T-helper 17 cell (primary cell): ENCODE results near the gene RALGAPB. TPM values are rescaled to one million over a fixed set of nuclear protein-coding genes. Genes with fewer than 3 reads are reported as not detected.

Source experiments
- ATAC-seq: fragments of 150-1000 bp; cut with Tn5 transposase; 2 replicates; pipeline ENCODE4 v1.10.0; 2021; ENCODE audit warnings: mild to moderate bottlenecking, moderate library complexity
- DNase-seq, 3 donors: peaks; one replicate each; pipeline versions ENCODE4 v3.0.0 to v3.0.0-alpha.2; 2020 to 2021
- H3K9me3 ChIP-seq: one replicate; pipeline ENCODE4 v1.7.0; 2013; ENCODE audit warnings: low read length, mild to moderate bottlenecking; ENCODE audit not compliant: control insufficient read depth, poor library complexity, severe bottlenecking
- H3K27ac Mint-ChIP-seq: one replicate; pipeline ENCODE4 v1.8.0; 2022; ENCODE audit warnings: mild to moderate bottlenecking, moderate library complexity, mixed read lengths
- H3K27me3 Mint-ChIP-seq: one replicate; pipeline ENCODE4 v1.8.0; 2022; ENCODE audit warnings: mixed read lengths
- H3K36me3 Mint-ChIP-seq: one replicate; pipeline ENCODE4 v1.8.0; 2022; ENCODE audit warnings: low read depth, mixed read lengths
- H3K4me1 Mint-ChIP-seq: one replicate; pipeline ENCODE4 v1.8.0; 2022; ENCODE audit warnings: mild to moderate bottlenecking, mixed read lengths
- H3K4me3 Mint-ChIP-seq: one replicate; pipeline ENCODE4 v1.8.0; 2022; ENCODE audit warnings: mild to moderate bottlenecking, moderate library complexity, mixed read lengths
- total RNA-seq, 4 donors: library from RNA in 2 of 4; stranded (reverse) in 2 of 4; gene quantifications; one replicate each; pipeline ENCODE4 v1.2.3 and lab custom pipeline; 2022 to 2026

Gene RALGAPB
- total RNA-seq, 2 donors from 2014 or later = 42.1 to 45.2 TPM

GRCh38 chr20:38515631-38516030, 43.0 kb downstream of the RALGAPB start:
- Mint-ChIP-seq H3K27me3 (no peaks in the 10 kb centered on the region), H3K36me3 (peaks cover 10% of the 10 kb centered on the region), H3K4me3 (no peak overlapping the region), H3K4me1 (peaks cover 9% of the 10 kb centered on the region), H3K27ac (no peak overlapping the region)
- no peak for DNase-seq
- ATAC-seq = no peak
- H3K9me3 ChIP-seq = no peaks in the 10 kb centered on the region

GRCh38 chr20:38519426-38519825, 46.8 kb downstream of the RALGAPB start:
- peaks cover 14% of the 10 kb centered on the region for H3K4me1 Mint-ChIP-seq
- no peaks in the 10 kb centered on the region for H3K9me3 ChIP-seq
- H3K27me3 Mint-ChIP-seq = no peaks in the 10 kb centered on the region
- ATAC-seq = no peak
- H3K4me3 Mint-ChIP-seq = no peak overlapping the region
- no peak overlapping the region for H3K27ac Mint-ChIP-seq
- no peak for DNase-seq
- H3K36me3 Mint-ChIP-seq = peaks cover 16% of the 10 kb centered on the region

- H3K27ac Mint-ChIP-seq = no peak overlapping the region
- no peak for ATAC-seq
Observed at GRCh38 chr20:38520261-38520660, 47.6 kb downstream of the RALGAPB start.

GRCh38 chr20:38523697-38524096, 51.1 kb downstream of the RALGAPB start:
- peaks cover 15% of the 10 kb centered on the region for H3K36me3 Mint-ChIP-seq
- peaks cover 10% of the 10 kb centered on the region for H3K4me1 Mint-ChIP-seq
- no peak overlapping the region for H3K27ac Mint-ChIP-seq

More at GRCh38 chr20:38520261-38520660, 47.6 kb downstream of the RALGAPB start:
- H3K9me3 ChIP-seq = no peaks in the 10 kb centered on the region
- no peak for DNase-seq
- no peaks in the 10 kb centered on the region for H3K27me3 Mint-ChIP-seq
- H3K36me3 Mint-ChIP-seq = peaks cover 16% of the 10 kb centered on the region
- H3K4me1 Mint-ChIP-seq = peaks cover 13% of the 10 kb centered on the region
- no peak overlapping the region for H3K4me3 Mint-ChIP-seq

GRCh38 chr20:38528167-38528566, 55.5 kb downstream of the RALGAPB start:
- peaks cover 15% of the 10 kb centered on the region for H3K36me3 Mint-ChIP-seq
- peaks cover 8% of the 10 kb centered on the region for H3K4me1 Mint-ChIP-seq
- ATAC-seq (no peak), DNase-seq (no peak)
- no peak overlapping the region for H3K4me3 Mint-ChIP-seq
- no peak overlapping the region for H3K27ac Mint-ChIP-seq
- no peaks in the 10 kb centered on the region for H3K9me3 ChIP-seq
- no peaks in the 10 kb centered on the region for H3K27me3 Mint-ChIP-seq

More at GRCh38 chr20:38523697-38524096, 51.1 kb downstream of the RALGAPB start:
- Mint-ChIP-seq H3K27me3 (no peaks in the 10 kb centered on the region), H3K4me3 (no peak overlapping the region)
- no peaks in the 10 kb centered on the region for H3K9me3 ChIP-seq
- no peak for DNase-seq
- no peak for ATAC-seq

- Mint-ChIP-seq H3K36me3 (peaks cover 12% of the 10 kb centered on the region), H3K4me1 (peaks cover 3% of the 10 kb centered on the region), H3K27ac (no peak overlapping the region), H3K27me3 (no peaks in the 10 kb centered on the region), H3K4me3 (no peak overlapping the region)
- H3K9me3 ChIP-seq = no peaks in the 10 kb centered on the region
- DNase-seq (no peak), ATAC-seq (no peak)
Observed at GRCh38 chr20:38531021-38531420, 58.4 kb downstream of the RALGAPB start.

GRCh38 chr20:38534756-38535155, 62.1 kb downstream of the RALGAPB start:
- Mint-ChIP-seq H3K27me3 (no peaks in the 10 kb centered on the region), H3K4me1 (peaks cover 2% of the 10 kb centered on the region), H3K36me3 (peaks cover 12% of the 10 kb centered on the region), H3K27ac (no peak overlapping the region), H3K4me3 (no peak overlapping the region)
- DNase-seq (no peak), ATAC-seq (no peak)
- H3K9me3 ChIP-seq = no peaks in the 10 kb centered on the region

GRCh38 chr20:38536310-38536709, 63.7 kb downstream of the RALGAPB start:
- H3K36me3 Mint-ChIP-seq = peaks cover 12% of the 10 kb centered on the region
- H3K27me3 Mint-ChIP-seq = no peaks in the 10 kb centered on the region
- no peak overlapping the region for H3K27ac Mint-ChIP-seq
- no peaks in the 10 kb centered on the region for H3K9me3 ChIP-seq
- H3K4me3 Mint-ChIP-seq = no peak overlapping the region
- no peak for DNase-seq
- no peak for ATAC-seq
- H3K4me1 Mint-ChIP-seq = peaks cover 2% of the 10 kb centered on the region

- Mint-ChIP-seq H3K27ac (no peak overlapping the region), H3K36me3 (peaks cover 13% of the 10 kb centered on the region), H3K4me3 (no peak overlapping the region), H3K4me1 (peaks cover 2% of the 10 kb centered on the region), H3K27me3 (no peaks in the 10 kb centered on the region)
- no peak for ATAC-seq
- no peak for DNase-seq
- no peaks in the 10 kb centered on the region for H3K9me3 ChIP-seq
Observed at GRCh38 chr20:38537176-38537575, 64.5 kb downstream of the RALGAPB start.

GRCh38 chr20:38538789-38539188, 66.1 kb downstream of the RALGAPB start:
- no peak overlapping the region for H3K4me3 Mint-ChIP-seq
- no peak for ATAC-seq
- H3K36me3 Mint-ChIP-seq = peaks cover 20% of the 10 kb centered on the region
- DNase-seq = no peak
- H3K9me3 ChIP-seq = no peaks in the 10 kb centered on the region
- H3K27me3 Mint-ChIP-seq = no peaks in the 10 kb centered on the region
- no peak overlapping the region for H3K27ac Mint-ChIP-seq
- H3K4me1 Mint-ChIP-seq = peaks cover 9% of the 10 kb centered on the region

- H3K36me3 Mint-ChIP-seq = peaks cover 29% of the 10 kb centered on the region
- no peak overlapping the region for H3K4me3 Mint-ChIP-seq
- DNase-seq (no peak), ATAC-seq (no peak)
- H3K27me3 Mint-ChIP-seq = no peaks in the 10 kb centered on the region
- peaks cover 17% of the 10 kb centered on the region for H3K4me1 Mint-ChIP-seq
- H3K9me3 ChIP-seq = no peaks in the 10 kb centered on the region
- peak overlapping the region; percentile 16 for H3K27ac Mint-ChIP-seq
Observed at GRCh38 chr20:38543014-38543906, 70.6 kb downstream of the RALGAPB start.

GRCh38 chr20:38545771-38546170, 73.1 kb downstream of the RALGAPB start:
- Mint-ChIP-seq H3K36me3 (peaks cover 29% of the 10 kb centered on the region), H3K4me1 (peaks cover 17% of the 10 kb centered on the region), H3K4me3 (no peak overlapping the region), H3K27ac (no peak overlapping the region), H3K27me3 (no peaks in the 10 kb centered on the region)
- no peaks in the 10 kb centered on the region for H3K9me3 ChIP-seq
- DNase-seq (no peak), ATAC-seq (no peak)

GRCh38 chr20:38547288-38548085, 74.8 kb downstream of the RALGAPB start:
- DNase-seq (no peak), ATAC-seq (no peak)
- H3K9me3 ChIP-seq = no peaks in the 10 kb centered on the region
- Mint-ChIP-seq H3K27me3 (no peaks in the 10 kb centered on the region), H3K36me3 (peaks cover 21% of the 10 kb centered on the region), H3K4me3 (no peak overlapping the region), H3K27ac (no peak overlapping the region), H3K4me1 (peaks cover 17% of the 10 kb centered on the region)
